ENCODE measurements around the gene FNTB. TPM values are rescaled to one million over a fixed set of nuclear protein-coding genes. Genes with fewer than 3 reads are reported as not detected.
A peak's percentile ranks its signal among the peaks of the same experiment; 100 is the strongest.

FNTB gene
- total and polyA plus RNA-seq, 2 of the 8 experiments (the other 6 are each of a cell fraction or from before 2014, with no cell fraction given): 16.0 to 20.7 TPM

GRCh38 chr14:64952598-64953309 is 33.9 kb upstream of the FNTB start (continued):
- TF ChIP-seq MAX (IDR thresholded peaks at IDR 0.05): 0 out of 2 replicates have a peak, but pooled peaks have one; percentile 36
- no peak for TF ChIP-seq EP300 (IDR thresholded peaks at IDR 0.05; ENCODE audit: borderline replicate concordance in 1 of 2, low read depth in 2 of 2, low read length in 2 of 2)
- TF ChIP-seq RFX5 (IDR thresholded peaks at IDR 0.05; ENCODE audit: borderline replicate concordance, low read depth, low read length): no peak
- no peak for TF ChIP-seq TCF12 (IDR thresholded peaks at IDR 0.05; ENCODE audit: low read depth, low read length)
- peak; percentile 34 to 48; a peak in 3 of 4 replicates for TF ChIP-seq RAD21 (IDR thresholded peaks at IDR 0.05 in 1 of 2, conservative IDR thresholded peaks at IDR 0.05 in 1 of 2; ENCODE audit: low read depth in 2 of 2, low read length in 2 of 2)
- no peak for TF ChIP-seq KDM4A (IDR thresholded peaks at IDR 0.05; ENCODE audit: low read depth, low read length, severe bottlenecking)
- TF ChIP-seq CHD7 (IDR thresholded peaks at IDR 0.05; ENCODE audit: insufficient replicate concordance, low read length): no peak
- TF ChIP-seq EZH2 (IDR thresholded peaks at IDR 0.05; ENCODE audit: low read depth, low read length, severe bottlenecking): no peak
- TF ChIP-seq MAFK (IDR thresholded peaks at IDR 0.05; ENCODE audit: low read depth, low read length): peak; percentile 55; the same call in 1 of the 2 replicates
